ENCODE results near the gene PYM1. TPM values are rescaled to one million over a fixed set of nuclear protein-coding genes. Genes with fewer than 3 reads are reported as not detected.
"Not testable (repeated sequence)": the region's sequence is repeated elsewhere in the genome, so short reads cannot be mapped to it uniquely, and the experiment has no call there.

The PYM1 gene
- polyA plus RNA-seq, 3 donors, result 33.2 to 41.1 (median 36.7) TPM

DNA sequence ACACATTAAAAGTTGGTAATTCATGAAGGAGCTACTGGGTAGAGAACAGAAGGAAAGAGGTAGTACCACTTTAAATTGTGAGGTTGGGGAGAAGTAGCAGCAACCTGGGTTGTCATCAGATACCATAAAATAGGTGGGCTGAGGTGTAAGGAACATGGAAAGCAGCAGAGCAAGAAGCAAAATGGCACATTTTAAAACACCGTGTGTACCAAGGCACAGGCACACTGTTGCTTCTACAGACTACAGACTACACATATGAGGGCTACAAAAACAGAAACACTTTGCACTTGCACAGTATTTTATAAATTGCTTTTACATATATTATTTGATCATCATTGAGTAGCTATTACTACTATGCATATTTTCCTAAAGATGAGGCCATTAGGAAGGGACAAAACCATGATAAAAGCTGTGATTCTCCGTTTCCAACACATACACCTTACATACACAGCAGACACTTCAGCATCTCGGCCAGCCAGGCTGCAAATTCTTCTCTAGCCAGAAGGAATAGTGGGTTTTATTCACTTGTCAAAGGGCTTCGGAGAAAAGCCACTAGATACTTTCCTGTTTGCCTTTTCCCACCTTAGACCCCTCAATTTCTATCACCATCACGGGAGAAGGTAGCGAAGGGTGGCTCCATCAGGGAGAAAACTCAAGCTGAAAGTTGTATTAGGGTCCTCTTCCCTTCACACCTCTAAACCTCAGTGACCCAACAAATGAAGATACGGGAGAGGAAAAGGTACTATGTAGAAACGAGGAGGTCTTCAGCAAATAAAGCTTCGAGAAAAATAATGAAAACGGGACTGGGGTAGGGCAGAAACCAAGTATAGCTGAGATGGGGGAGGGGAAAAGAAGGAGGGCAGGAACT lies 1.6 kb downstream of the PYM1 start:
- no peak for DNase-seq

DNA sequence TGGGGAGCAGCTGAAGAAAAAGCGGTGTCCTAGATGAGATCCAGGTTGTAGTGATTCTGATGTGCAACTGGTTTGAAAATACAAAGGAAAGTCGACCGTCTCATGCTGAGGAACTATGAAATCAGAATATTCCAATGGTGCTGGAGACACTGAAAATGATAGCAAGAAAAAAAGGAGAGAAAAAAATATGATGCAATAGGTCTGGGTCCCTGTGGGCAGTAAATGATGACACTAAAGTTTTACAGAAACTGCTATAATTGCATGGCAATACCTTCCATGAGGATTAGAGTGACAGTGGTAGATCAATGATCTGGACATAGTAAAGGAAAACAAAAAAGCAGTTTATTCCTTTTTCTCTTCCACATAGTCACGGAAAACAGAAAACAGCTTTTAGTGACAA lies 2.3 kb downstream of the PYM1 start:
- no peak for DNase-seq

DNA sequence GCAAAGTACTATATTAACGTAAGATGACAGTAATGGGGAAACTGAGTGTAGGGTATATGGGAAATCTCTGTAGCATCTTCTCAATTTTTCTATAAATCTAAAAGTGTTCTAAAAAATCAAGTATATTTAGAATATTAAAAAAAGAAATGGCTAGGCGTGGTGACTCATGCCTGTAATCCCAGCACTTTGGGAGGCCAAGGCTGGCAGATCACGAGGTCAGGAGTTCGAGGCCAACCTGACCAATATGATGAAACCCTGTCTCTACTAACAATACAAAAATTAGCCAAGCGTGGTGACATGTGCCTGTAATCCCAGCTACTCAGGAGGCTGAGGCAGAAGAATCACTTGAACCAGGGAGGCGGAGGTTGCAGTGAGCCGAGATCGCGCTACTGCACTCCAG lies 4.0 kb downstream of the PYM1 start:
- not testable (repeated sequence) for DNase-seq

DNA sequence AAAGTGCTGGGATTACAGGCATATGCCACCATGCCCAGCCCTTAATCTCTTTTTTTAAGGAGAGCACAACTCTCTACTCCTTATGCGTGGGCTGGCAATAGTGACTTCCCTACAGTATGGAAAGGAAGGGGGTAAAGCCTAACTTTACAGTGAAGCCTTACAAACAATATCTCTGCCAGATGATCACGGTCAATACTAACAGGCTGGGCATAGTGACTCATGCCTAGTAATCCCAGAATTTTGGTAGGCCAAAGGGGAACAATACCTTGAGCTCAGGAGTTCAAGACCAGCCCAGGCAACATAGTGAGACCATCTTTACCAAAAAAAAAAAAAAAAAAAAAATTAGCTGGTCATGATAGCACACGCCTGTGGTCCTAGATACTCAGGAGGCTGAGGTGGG lies 5.6 kb downstream of the PYM1 start:
- no peak for DNase-seq

DNA sequence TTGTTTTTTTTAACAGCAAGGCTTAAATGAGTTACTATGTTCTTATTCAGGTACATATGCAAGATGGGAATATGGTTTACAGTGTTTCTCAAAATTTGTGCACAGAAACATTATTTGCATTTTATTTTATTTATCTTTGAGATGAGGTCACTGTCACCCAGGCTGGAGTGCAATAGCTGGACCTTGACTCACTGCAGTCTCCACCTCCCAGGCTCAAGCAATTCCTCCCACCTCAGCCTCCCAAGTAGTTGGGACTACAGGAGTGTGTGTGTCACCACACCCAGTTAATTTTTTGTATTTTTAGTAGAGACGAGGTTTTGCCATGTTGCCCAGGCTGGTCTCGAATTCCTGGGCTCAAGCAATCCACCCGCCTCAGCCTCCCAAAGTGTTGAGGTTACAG lies 8.7 kb downstream of the PYM1 start:
- DNase-seq, result not testable (repeated sequence)

DNA sequence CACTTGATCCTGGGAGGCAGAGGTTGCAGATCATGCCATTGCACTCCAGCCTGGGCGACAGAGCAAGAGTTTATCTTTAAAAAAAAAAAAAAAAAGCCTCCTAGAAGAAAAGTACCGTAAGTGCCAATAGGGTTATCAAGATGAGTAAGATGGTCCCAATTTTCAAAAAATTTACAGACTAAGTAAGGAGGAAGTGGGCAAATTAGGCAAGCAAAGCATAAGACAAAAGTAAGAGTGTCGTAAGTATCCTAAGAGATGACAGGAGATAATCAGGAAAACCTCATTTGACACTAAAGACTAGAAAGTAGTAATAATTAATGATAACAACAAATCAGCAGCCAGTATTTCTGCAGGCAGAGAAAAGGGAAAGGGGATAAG lies 12.2 kb downstream of the PYM1 start:
- no peak for DNase-seq

DNA sequence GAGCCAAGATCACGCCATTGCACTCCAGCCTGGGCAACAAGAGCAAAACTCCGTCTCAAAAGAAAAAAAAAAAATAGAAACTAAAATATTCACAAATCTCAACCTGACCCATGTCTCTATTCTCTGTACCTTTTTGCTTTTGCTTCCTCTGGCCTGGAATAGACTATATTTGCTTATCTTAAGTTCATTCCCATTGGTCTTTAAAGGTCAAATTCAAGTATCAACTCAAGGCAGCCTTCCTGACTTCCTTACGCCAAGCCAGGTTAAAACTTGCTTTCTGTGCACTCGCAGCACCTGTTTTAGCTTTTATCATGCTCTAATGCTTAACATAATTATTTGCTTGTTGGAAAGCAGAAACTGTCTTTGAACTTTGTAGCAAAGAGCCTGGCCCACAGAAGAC lies 14.8 kb downstream of the PYM1 start:
- no peak for DNase-seq

DNA sequence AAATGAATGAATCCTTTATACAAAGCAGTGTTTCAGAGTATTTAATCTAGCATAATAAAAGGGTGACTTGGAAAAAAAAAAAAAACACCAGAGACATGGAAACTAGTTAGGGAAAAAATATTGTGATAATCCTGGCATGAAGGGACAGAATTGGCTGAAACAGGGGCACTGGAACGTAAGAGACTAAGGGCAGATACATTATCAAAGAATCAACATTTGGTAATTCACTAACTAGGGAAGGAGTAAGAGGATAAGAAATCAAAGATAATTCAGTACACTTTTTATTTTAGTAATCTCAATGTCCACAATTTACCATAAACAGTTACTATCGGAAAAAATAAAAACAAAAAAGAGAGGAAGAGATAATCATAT lies 18.2 kb downstream of the PYM1 start:
- no peak for DNase-seq

DNA sequence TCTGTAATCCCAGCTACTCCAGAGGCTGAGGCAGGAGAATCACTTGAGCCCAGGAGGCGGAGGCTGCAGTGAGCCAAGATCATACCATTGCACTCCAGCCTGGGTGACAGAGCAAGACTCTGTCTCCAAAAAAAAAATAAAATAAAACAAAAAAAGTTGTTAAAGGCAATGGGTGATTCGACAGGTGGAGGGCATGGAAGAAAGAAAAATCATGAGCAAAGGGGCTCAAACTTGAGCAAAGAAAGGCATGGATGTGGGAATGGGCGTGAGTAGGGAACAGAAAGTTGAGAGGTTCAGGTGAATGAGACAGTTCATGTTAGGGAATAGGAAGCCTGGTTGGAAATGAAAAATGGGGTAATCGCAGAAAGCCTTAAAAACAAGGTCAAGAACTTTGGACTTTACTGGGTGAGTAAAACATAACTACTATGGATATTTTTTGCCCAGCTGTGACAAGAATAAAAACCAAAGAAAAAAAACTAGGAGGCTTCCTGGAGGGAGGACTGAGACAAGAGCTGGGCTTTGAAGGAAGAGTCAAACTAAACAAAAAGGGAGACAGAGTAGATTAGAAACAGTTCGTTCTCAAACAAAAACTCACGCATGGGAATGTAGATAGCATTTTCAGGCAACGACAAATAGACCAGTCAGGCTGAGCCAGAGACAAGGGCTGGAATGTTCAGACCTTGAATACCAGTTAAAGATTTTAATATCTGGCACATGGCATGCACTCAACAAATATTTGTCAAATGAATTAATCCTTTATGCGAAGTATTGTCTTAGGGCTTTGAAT lies 18.8 kb downstream of the PYM1 start:
- no peak for DNase-seq

DNA sequence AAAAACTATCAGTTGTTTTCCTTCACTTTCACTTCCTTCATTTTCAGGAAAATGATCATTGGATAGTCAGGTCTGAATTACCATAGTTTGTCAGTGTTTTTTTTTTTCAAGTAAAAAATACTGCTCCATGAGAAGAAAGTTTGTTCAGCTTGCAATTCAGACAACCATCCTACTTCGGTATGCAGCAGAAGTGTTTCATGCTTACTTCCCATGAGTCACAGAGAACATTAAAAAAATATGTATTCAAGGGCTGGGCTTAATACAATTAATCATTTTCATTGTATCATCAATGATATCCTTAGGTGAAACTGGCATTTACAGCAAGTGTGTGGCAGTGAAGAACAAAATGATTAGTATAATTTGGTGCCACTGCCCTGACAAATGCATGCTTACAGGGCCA lies 21.6 kb downstream of the PYM1 start:
- DNase-seq, result no peak

DNA sequence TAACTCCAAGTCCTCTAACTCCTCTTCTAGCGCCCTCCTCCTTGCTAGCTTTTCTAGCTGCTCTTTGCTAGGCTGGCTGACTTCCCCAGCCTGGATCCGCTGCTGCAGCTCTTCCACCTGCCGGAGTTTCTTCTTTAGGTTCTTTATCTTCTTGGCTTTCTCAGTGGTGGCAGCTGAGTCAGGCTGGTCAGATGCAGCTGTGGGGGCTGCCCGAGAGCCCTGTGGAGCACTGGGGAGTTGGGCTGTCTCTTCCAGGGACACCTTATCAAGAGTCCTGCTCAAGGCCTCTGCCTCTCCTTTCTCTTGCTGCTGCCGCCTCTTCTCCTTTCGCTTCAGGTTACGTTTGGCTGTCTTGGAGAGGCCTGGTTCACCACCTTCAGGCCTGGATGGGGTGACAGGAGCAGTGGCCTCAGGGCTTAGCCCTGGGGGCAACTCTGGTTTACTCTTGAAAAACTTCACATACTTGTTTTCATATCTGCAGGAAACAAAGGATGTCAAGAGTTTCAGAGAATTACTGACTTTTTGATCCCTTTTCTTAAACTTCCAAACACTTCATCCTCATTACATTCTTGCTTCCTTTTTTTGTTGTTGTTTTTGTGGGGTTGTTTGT lies 25.7 kb downstream of the PYM1 start:
- no peak for DNase-seq

DNA sequence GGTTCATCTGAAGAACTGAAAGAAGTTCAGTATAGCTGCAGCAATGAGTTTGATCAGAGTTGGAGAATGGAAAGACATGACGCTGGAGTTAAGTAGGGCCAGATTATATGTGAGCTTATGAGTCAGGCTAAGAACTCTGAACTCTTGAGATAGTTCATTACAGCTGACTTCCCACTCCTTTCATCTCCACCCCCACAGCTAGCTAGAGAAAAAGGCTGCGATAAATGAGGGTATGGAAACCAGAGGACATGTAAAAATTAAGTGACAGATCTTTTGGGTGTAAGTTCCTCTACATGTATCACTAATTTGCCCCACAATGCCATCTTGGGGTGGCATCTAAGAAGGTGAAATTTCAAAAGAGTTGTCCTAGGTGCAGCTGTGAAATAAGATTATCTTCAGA lies 28.6 kb downstream of the PYM1 start:
- DNase-seq, result no peak

DNA sequence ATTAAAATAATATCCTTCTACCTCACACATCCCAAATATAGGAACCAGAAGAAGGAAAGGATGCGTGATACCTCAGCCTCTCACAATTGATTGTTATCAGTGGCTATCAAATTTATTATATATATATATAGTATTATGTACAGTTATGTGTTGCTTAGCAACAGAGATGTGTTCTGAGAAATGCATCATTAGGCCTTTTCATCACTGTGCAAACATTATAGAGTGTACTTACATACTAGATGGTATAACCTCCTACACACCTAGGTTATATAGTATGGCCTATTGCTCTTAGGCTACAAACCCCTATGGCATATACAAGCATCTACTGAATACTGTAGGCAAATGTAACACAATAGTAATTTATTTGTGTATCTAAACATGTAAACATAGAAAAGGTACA lies 34.0 kb downstream of the PYM1 start:
- no peak for DNase-seq

DNA sequence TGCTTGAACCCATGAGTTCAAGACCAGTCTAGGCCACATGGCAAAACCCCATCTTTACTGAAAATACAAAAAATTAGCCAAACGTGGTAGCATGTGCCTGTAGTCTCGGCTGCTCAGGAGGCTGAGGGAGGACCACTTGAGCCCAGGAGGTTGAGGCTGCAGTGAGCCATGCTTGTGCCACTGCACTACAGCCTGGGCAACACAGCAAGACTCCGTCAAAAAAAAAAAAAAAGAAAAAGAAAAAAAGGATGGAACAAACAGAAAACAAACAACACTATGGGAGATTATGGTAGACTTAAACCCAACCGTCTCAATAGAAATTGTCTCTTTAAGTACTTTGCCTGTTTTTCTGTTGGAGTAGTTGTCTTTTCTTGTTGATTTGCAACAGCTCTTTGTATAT lies 36.4 kb downstream of the PYM1 start:
- DNase-seq, result no peak

DNA sequence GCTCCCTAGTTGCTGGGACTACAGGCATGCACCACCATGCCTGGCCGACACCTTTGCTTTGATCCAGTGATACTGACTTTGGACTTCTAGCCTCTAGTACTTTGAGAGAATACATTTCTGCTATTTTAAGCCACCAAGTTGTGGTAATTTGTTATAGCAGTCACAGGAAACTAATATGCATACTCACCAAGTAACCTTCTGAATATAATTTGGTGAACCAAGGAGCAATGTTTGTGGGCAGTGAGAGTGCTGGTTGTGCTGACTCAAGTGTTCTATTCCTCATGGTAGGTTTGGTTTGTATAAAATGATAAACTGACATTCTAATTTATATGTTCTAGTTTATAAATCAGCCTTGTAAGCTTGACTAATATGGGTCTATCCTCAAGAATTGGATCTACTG lies 42.6 kb downstream of the PYM1 start:
- DNase-seq, result no peak

DNA sequence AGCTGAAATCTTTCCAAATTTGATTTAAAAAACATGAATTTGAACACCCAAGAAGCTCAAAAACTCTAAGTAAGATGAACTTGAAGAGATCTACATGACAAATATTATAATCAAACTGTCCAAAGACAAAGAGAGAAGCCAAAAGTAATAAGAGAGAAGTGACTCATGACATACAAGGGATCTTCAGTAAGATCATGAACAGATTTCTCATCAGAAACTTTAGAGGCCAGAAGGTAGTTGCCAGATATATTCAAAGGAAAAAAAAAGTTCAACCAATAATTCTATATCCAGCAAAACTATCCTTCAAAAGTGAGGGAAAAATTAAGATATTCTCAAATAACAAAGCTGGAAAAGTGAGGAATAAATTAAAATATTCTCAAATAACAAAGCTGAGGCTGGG lies 49.9 kb downstream of the PYM1 start:
- no peak for DNase-seq

DNA sequence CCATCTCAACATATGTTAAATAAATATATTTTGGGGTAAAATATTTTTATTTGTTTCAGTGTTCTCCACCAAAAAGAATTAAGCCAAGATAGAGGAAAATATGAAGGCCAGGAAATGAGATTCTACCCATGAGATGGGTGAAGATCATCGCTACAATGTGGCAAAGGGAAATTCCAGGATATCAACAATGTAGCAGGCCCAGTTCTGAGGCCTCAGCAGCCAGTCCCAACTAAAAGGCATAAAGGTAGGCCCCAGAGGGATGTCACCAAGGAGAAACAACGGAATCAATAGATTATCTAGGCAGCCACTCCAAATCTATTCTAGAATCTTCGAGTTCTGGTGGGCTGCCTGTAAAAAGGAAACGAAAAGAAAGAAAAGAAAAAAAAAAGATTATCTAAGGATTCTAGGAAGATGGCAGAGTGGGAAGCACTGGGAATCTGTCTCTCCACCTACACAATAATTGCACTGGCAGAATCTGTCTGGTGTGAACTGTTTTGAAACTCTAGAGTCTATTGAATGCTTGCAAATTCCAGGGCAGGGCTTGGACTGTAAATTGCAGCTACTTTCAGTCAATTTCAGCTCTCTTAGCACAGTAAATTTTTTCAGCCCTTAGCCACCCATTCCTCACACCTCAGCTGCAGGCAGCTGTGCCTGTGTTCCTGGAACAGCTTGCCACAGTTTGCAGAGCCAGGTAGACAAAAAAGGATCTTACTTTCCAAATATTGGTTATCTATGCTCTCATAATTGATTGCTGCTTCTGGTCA lies 51.8 kb downstream of the PYM1 start:
- no peak for DNase-seq

DNA sequence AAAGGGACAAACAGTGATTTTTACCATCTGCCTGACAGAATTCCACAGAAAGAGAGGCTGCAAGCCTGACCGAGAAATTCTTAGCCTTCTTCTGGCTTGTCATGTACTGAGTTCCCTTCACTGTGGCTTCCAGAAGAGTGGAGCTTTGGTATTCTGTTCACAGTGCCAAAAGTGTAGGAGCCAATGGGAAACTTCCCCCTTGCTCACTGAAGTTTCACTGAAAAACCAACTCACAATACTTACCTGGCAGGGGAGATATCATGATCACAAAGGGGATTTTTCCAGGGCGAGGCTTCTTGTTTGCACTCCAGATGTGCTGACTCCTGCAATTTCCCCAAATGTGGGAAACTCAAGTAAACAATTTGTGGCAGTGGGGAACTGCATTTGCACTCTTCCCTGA lies 53.3 kb downstream of the PYM1 start:
- peak; percentile 20 for DNase-seq

DNA sequence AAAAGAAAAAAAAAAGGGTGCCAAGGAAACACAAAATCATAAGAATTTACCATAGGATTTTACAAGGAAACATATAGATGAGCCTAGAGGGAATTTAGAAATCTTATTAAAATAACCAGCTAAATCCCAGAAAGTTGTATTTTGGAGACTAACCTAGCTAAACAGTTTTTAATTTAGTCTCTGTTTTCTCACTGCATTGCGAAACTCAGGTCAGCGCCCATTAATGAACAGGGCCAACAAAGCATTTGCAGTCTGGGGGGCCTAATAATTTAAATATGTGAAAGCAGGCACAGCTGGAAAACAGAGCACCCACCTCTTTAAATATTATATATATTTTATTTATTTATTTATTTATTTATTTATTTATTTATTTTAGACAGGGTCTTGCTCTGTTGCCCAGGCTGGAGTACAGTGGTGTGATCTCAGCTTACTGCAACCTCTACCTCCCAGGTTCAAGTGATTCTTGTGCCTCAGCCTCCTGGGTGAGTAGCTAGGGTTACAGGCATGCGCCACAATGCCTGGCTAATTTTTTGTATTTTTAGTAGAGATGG lies 61.2 kb downstream of the PYM1 start:
- DNase-seq, result not testable (repeated sequence)

DNA sequence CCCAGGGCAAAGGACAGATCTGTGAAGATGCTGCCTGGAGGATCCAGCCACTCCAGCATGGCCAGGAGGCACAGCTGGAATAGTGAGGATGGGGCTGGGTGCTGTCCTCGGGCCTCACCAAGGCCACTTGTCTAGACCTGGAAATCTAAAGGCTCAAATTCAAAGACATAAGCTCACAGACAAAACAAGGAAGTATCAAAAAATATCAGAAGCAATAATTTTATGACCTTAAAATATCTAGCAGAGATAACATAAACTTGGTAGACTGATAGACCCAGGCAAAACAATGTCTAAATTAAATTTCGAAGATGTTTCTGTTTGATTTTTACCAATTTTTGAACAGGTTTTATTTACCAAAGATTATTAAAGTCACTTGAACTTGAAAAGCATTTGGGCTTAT lies 62.4 kb downstream of the PYM1 start:
- DNase-seq, result no peak

DNA sequence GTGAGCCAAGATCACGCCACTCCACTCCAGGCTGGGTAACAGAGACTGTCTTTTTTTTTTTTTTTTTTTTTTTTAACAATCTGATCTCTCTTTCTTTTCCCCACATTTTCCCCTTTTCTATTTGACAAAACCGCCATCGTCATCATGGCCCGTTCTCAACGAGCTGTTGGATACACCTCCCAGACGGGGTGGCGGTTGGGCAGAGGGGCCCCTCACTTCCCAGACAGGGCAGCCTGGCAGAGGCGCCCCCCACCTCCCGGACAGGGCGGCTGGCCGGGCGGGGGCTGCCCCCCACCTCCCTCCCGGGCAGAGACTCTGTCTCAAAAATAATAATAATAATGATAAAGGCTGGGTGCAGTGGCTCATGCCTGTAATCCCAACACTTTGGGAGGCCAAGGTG lies 64.8 kb downstream of the PYM1 start:
- DNase-seq, result not testable (repeated sequence)

DNA sequence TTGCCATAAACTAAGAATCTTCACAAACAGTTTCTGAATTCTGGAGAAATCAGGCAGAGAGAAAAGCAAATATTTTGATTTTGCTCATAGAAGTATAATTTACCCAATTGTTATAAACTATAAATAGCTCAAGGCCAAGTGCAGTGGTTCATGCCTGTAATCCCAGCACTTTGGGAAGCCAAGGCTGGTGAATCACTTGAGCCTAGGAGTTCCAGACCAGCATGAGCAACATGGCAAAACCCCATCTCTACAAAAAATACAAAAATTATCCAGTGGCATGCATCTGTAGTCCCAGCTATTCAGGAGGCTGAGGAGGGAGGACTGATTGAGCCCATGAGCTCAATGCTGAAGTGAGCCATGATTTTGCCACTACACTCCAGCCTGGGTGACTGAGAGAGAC lies 65.4 kb downstream of the PYM1 start:
- DNase-seq, result no peak

Data from renal pelvis (tissue), 4 donors.